DMS79 treated with DMSO at 0.1 percent for 48 hours (cell line): ENCODE measurements around the gene APPL2.

ENCODE experiments used
- DNase-seq: peaks from one replicate; lab custom pipeline; 2025; lab: John Stamatoyannopoulos, UW

Gene APPL2

GRCh38 chr12:105222726-105223351, 13.1 kb downstream of the APPL2 start:
- DNase-seq, result no peak

DNA sequence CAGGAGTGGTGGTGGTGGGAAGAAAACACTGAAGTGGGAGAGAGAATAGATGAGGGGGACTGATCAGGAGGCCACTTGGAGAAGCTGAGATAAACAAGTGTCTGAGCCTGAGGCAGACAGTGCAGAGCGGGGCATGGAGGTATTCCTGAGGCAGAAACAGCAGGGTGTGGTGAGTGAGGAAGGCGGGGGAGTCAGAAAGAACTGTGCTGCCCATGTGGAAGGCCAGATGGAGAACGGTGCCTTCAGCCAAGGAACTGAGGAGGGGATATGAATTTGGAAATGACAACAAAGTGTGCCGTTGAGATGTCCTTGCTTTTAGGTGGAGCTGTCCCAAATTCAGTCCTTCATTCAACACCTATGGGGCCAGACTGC, 13.7 kb downstream of the APPL2 start:
- no peak for DNase-seq

DNA sequence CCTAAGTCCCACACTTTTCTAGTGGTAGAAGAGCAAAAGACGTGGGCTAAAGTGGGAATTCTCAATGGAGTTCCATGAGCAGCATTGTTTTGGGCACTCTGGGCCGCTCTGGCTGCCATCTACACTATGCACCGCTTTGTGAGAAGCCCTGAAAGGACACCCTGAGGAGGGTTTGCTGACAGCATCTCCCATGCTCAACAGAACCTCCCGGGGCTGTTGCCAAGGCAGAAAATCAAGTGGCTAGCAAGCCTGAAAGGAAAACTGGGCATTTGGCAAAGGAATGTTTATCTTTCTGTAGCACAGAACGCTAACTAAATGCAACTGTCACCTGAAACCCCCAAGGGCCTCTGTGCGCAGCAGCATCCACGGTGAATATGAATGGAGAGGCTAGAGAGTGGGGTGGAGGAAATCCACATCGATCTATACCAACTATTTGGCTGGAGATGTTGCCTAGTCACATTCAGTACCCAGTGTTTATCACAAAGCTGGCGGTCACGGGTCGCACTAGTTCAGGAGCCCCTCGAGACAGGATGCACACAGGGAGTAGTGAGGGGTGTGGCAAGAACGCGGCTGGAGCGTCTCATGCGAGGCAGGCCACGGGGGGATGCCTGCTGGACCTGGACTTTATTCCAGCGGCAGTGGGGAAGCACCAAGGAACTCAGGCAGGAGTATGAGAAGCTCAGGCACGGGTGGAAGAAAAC, 14.2 kb downstream of the APPL2 start:
- peak; percentile 77 for DNase-seq

- no peak for DNase-seq
Observed at GRCh38 chr12:105220929-105221290, 15.1 kb downstream of the APPL2 start.

DNA sequence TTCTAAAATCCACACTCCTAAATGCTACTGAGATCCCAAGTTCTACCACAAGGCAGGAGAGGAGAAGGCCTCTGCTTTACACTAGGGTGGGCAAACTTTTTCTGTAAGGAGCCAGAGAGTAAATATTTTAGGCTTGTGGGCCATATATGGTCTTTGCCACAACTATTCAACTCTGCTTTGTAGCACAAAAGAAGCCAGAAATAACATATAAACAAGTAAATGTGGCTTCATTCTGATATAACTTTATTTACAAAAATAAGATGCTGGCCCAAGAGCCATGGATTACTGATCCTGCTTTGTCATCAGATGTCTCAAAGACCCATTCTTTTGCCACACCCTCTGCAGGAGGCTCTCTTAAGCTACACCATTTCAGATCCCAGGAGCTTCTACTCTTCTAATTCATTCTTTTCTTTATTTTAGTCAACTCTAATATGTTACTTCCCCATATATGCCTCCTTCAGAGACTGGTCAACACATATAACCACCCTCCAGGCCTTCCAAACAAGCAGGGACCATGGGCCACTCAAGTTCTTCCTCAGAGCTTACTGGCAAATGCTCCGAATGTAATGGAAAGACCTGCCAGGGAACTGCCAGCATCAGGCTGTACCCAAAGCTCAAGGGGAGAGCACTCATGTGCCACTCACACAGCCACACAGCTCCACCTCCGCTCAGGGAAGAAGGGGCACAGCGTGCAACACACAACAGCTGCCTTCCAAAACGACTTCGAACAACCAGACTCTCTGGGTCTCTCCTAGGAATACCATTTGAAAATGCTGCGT, 15.6 kb downstream of the APPL2 start:
- peak; percentile 31 for DNase-seq

GRCh38 chr12:105219261-105220028, 16.5 kb downstream of the APPL2 start:
- DNase-seq, result no peak

GRCh38 chr12:105218434-105218833, 17.5 kb downstream of the APPL2 start:
- no peak for DNase-seq

DNA sequence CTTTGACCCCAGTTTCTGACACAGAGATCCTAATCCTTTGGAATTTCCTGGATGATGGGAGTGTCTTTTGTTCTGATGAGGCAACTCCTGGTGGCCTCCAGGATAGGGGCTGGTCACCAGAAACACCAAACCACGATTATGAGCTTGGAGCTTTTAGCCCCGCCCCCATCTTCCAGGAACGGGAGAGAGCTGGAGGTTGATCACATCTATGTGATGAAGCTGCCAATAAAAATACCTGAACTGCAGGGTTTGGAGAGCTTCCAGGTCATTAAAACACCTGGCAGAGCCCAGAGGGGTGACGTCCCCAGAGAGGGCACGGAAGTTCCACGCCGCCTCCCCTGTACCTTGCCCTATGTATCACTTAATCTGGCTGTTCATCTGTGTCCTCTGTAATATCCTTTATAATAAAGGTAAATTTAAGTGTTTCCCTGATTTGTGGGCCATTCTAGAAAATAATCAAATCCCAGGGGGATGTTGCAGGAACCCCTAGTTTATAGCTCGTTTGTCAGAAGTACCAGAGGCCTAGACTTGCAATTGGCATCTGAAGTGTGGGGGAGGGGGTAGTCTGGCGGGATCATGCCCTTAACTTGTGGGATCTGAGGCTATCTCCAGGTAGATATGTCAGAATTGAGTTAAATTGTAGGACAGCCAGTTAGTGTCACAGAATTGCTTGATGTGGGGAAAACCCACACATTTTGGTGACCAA, 21.2 kb downstream of the APPL2 start:
- peak; percentile 58 for DNase-seq

DNA sequence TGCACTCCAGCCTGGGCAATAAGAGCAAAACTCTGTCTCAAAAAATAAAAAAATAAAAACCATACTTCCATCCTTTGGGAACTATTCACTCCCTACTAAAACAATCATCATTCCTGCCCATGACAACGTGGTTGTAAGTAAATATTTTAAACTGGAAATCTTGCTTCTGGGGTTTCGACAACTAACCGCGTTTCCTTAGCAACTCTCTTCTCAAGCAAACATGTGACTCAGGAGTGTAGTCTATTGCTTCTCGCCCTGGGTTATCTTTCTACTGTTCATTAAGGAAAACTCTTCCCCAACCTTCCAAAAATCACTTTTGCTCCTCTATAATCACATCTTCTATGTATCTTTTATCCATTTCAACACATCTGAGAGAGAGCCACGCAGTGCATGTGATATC, 21.8 kb downstream of the APPL2 start:
- DNase-seq, result no peak

DNA sequence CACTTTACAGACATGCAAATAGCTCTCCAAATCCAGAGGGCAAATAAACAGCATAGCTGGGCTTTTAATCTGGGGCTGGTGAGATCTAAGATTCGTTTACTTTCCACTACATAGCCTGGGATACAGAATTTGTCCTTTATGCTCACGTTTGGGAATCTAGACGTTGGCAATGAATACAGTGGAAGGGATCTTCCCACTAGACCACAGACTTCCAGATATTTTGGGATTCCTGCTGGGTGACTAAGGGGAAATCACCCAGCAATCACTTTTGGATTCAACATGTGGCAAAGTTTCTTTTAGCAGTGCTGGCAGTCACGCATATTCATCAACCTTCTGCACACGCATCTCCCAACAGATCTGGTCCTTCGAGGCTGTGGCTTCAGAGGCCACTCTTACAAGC, 23.5 kb downstream of the APPL2 start:
- no peak for DNase-seq

DNA sequence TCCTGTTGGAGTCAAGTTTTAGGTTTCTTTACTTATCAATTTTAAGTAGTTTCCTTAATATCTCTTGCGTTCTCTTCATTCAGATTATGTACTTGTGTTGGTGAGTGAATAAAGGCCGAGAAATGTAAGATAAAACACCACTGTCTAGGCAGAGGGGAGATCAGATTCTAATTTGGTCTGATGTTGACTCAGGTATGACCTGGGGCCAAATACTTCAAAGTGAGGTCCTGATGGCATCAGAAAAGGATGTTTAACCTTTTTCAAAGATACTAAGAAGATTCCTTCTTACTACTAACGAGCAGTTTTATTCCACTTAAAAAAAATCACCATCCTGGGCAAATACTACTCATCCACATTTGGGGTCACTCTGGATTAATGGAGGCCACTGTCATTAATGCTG, 26.9 kb downstream of the APPL2 start:
- no peak for DNase-seq

DNA sequence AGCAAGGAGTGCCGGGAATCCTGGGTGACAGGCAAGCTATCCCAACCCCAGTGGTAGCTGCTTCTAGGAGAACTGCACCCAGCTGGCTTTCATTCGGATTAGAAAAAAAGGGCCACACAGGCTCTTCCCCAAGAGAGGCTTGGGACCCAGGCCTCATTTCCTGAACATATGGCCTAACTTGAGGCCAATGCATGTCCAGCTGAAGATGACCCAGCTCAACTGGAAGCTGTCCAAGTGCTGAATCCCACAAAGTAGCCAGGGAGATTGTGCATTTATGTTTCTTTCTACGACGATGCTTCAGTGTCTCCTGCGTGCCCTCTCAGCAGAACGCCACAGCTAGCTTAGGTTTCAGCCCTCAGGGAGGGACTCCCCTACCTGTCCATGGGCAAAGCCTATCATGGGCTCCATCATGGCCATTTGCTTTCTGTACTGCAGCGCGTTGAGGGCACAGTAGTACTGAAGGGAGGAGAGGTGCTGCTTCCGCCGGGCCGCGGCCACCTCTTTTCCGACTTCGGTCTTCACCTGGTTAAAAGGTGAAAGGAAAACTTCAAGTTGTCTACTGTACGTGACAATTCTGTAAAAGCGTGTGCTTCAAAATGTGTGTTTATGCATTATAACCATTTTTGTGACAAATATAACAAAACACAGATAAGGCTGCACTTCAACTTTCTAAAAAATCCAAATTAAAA, 29.1 kb downstream of the APPL2 start:
- no peak for DNase-seq

DNA sequence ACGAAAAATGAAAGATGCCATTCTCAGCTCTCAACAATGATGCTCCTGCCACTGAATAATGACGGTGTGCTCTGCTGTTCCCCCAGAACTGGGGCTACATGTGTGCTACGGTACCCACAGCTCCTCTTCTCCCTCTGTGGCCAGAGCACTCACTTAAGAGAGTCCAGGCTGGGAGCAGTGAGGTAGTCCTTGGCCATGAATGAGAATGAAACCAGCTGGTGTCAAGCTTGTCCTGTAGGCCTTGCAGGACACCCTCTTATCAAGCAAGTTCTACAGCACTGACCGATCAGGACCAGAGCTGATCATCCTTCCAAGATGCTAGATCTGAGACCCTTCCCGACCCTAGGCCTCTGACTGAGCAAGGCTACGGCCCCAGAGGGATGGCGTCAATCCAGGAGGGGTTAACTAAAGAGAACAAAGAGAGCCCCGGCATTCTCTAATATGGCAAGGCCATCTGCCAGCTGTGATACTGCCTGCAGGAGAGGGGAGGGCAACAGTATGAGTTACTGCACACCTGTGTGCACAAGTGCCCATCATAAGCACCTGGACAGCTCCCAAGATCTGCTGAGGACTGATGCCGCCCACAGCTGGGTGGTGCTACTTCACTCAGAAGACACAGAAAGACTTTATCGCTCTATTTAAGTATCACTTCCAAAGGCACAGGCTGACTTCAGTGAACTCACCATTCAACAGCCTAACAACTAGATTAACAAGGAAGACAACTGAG, 30.5 kb downstream of the APPL2 start:
- peak; percentile 96 for DNase-seq

GRCh38 chr12:105204916-105205315, 31.1 kb downstream of the APPL2 start:
- peak; percentile 49 for DNase-seq

GRCh38 chr12:105204127-105204526, 31.8 kb downstream of the APPL2 start:
- no peak for DNase-seq

DNA sequence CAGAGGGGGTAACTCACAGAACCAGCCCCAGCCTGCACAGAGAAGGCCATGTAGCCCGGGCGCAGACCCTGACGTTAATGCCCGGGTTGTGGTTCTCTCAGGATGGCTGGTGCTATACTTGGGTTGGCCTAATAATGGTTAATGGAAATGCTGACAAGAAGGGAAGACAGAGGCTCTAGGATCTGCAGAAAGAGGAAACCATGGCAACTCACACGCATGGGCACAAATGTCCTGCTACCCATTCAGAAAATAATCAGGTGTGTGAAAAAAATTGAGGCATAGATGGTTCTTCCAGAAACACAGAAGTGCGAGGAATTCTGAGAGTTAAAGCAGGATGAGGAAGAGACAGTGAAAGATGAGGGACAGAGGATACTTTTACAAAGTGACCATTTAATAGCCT, 33.8 kb downstream of the APPL2 start:
- DNase-seq, result no peak

- DNase-seq, result no peak
Observed at GRCh38 chr12:105201299-105201698, 34.7 kb downstream of the APPL2 start.

GRCh38 chr12:105200385-105200784, 35.6 kb downstream of the APPL2 start:
- DNase-seq, result no peak

DNA sequence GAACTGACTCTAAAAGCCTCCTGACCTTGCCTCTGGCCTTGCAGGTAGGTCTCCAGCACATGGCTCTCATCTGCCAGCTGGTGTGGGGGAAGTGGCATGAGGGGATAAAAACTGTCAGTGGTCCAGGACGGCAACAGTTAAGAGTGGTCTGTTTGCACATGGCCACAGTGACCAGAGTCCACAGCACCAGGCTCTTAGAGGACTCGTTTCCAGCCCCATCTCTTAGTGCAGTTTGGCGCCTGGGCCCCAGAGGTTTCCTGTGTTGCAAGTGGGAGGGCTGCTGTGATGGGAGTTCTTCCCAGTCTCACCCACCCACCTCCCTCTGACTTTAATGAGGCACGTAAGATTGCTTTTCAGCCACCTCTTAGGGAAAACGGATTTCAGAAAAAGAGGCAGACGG, 37.0 kb downstream of the APPL2 start:
- DNase-seq, result no peak

GRCh38 chr12:105196090-105196489, 39.9 kb downstream of the APPL2 start:
- DNase-seq, result no peak

DNA sequence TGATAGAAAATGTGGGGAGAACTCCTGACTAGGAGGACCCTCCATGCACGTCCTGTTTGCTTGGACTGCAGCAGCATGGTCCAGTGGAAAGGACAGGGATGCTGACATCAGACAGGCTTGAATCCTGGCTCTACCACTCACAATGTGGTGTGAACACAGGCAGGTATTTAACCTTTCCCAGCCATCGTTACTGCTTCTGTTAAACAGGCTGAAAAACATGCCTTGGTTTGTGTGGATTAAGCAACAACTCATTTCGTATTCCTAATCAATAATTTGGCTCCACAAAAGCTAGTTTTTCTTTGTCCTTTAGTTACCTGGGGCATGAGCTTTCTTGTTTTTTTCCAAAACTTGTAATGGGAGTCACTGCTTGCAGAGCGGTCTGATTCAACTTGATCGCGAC, 41.0 kb downstream of the APPL2 start:
- DNase-seq, result no peak
